ENCODE data around the gene MACROD2.

Gene MACROD2

DNA sequence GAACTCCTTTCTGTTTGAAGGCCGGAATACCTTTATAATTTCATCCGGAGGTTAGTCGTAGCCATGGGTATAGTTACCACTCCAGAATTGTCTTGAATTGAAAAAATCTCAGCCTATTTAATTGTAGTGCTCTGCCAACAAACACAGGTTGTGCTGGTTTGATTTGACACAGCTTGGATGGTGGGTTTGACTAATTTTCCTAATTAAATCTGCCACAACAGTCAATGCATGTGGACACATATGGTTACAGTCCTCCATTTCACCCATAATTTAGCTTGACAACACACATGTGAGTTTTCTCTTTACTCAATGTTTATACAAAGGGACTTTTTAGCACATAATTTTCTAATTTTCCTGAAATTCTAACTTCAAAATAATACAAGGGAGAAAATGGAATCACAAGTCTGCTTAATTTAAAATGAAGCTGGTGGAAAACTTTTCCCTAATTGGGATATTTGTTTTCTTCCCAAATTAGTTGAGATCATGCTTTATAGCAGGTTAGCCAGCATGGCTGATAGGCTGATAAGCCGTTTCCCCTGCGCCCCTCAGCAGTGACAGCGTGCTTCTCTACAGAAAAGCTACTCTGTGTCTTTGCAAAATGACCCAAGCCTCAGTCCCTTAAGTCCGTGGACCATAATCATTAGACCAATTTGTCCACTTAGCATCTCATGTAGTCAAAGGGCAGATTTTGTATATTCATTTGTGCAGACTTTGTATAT lies 805.5 kb downstream of the MACROD2 start:
- no peak for DNase-seq (ENCODE audit: low read depth, low spot score)

DNA sequence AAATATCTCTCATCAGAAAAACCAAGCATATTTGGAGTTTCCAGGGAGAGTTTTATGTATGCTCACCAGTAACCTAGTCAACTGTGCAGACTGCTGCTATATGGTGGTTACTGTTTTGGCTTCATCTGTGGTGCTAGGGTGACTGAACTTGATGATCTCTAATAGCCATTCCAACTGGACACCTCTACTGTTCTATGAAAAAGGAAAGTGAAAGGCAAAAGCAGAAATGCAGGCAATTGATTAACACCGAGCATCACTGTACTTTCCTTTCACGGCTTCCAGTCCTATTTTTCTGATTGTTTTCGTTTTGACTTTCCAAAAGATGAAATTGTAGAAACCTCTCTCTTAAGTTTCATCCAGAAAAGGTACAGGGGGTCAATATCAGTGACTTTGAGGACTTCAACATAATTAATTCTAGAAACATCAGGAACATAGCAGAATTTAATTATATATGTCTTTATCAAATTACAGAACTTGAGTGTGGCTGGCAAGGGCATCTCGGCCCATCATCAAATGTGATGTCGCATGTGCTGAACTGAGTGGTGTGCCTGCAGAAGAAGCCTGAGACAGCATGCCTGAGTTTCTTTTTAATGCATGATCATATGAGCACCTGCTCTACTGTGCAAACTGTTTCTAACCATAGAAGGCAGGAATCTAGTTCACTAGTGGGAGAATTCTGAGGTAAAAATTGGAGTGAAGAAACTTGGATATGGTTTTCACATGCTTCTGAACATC lies 806.4 kb downstream of the MACROD2 start:
- no peak for DNase-seq (ENCODE audit: low read depth, low spot score)

DNA sequence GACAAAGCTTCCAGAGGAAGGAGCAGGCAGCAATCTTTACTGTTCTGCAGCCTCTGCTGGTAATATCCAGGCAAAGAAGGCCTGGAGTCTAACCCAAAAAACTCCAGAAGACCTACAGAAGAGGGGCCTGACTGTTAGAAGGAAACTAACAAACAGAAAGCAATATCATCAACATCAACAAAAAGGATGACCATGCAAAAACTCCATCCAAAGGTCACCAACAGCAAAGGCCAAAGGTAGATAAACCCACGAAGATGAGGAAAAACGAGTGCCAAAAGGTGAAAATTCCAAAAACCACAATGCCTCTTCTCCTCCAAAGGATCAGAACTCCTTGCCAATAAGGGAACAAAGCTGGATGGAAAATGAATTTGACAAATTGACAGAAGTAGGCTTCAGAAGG lies 811.9 kb downstream of the MACROD2 start:
- DNase-seq (ENCODE audit: low read depth, low spot score) = no peak

GRCh38 chr20:14815340-14815739 lies 820.0 kb downstream of the MACROD2 start:
- DNase-seq (ENCODE audit: low read depth, low spot score) = no peak

- no peak for DNase-seq (ENCODE audit: low read depth, low spot score)
Measured at GRCh38 chr20:14816471-14816870, 821.2 kb downstream of the MACROD2 start.

- no peak for DNase-seq (ENCODE audit: low read depth, low spot score)
Measured at GRCh38 chr20:14817101-14817500, 821.8 kb downstream of the MACROD2 start.

GRCh38 chr20:14820771-14821170 lies 825.5 kb downstream of the MACROD2 start:
- DNase-seq (ENCODE audit: low read depth, low spot score) = no peak

GRCh38 chr20:14821251-14821650 lies 825.9 kb downstream of the MACROD2 start:
- no peak for DNase-seq (ENCODE audit: low read depth, low spot score)

GRCh38 chr20:14824996-14825395 lies 829.7 kb downstream of the MACROD2 start:
- no peak for DNase-seq (ENCODE audit: low read depth, low spot score)

GRCh38 chr20:14826543-14827313 lies 831.4 kb downstream of the MACROD2 start:
- DNase-seq (ENCODE audit: low read depth, low spot score) = no peak

DNA sequence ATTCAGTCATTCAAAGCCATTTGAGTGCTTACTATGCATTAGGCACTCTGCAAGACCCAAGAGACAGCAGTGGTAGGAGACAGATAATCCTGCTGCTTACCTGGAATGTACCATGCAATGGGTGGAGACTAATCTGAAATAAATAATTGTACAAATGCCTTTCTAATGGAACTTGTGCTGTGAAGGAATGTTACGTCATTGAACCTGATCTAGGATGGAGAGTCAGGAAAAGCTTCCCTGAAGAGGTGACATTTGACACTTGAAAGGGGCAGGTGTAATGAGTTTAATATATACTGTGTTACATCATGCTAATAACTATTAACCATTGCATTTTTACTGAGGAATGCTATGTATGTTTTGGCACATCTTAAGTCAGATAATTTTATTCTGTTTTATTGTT lies 833.1 kb downstream of the MACROD2 start:
- DNase-seq (ENCODE audit: low read depth, low spot score) = no peak

GRCh38 chr20:14829906-14830305 lies 834.6 kb downstream of the MACROD2 start:
- DNase-seq (ENCODE audit: low read depth, low spot score) = no peak

GRCh38 chr20:14830466-14830865 lies 835.1 kb downstream of the MACROD2 start:
- no peak for DNase-seq (ENCODE audit: low read depth, low spot score)

DNA sequence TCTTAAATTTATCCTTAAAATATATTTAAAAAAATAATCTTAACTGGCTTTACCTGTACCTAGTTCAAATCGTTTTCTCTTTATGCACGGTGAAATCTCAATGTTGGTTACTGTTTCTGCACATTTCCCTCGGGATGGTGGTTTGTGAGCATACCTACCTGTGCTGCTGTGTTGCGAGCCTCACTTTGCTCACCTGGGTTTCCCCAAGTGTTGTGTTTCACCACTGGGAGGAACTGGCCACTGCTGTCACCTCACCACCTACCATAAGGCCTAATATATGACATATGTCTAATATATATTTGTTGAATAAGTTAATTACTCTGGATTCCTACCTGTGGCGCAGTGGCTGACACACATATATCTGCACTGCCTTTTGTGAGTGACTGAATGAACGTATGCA lies 835.6 kb downstream of the MACROD2 start:
- DNase-seq (ENCODE audit: low read depth, low spot score) = no peak

DNA sequence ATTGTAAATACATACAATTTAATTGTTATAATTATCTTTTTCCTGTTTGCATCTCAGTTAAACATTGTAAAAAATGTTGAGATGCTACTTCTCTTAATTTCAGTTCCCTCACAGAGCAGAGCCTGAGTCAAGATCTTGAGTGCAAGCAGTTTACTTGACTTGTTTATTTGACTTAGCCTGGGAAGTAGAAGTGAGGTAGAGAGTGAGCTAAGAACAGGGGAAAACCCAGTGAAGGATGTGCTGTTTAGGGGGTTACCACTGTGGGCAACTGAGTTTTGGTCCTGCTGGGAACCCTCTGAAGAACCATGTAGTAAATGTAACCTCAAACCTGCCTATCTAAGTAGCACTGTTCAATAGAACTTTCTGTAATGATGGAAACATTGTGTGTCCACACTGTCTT lies 837.3 kb downstream of the MACROD2 start:
- no peak for DNase-seq (ENCODE audit: low read depth, low spot score)

DNA sequence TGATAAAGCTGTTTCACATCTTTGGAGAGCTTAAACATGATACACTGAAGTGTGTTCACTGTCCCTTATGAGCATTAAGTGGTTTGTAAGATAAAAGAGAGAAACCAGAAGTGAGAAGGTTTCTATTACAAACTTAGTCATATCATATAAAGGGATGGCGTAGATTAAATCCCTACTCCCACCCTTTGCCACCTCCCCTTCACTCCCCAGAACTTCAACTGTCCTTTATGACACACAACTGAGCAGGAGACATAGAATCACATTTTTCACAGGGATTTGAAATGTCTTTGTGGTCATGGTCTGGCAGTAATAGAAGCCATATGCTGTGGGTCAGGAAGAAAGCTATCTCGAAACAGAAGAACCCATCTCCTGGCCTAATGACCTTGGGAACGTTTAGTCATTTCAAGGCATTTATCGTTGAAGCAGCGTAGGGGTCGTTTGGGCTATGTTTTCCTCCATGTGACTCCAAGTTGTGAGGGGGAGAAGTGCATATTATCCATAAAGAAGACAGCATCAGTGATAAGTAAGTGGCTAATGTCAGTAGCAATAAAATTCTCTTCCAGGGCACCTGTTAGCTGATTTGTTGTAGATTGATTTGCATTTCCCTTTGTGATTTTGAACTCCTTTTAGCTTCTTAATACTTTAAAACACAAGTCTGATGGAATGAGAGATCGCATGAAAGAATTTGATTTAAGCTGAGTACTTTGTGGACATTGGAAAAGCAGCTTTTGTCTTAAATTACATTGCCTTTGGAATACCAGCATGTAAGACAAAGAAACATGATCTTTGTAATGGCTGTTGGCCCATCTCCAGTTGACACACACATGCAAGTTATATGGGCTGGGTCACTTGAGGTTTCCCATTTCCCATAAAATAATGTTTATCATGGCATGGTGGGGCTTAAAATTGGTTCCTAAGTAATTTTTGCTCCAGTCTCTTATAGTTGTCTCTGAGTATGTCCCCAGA lies 843.6 kb downstream of the MACROD2 start:
- DNase-seq (ENCODE audit: low read depth, low spot score) = no peak

- no peak for DNase-seq (ENCODE audit: low read depth, low spot score)
Measured at GRCh38 chr20:14845199-14846160, 850.2 kb downstream of the MACROD2 start.

DNA sequence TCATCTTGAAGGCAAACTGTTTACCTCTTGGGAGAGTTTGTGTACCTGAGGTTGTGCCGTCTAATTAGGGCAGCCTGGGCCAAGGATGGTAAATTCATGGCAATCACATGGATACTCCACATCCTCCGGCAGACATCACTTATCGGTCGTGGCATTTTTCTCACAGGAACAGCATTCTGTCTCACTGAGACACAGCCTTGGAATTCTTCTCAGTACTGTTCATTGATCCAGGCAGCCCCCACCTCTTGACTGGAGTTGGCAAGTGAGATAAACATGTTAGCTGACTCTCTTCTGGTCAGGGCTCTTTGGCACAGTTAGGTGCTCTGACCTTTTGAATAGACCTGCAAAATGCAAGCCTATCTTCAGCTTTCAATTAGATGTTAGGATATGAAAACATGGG lies 853.5 kb downstream of the MACROD2 start:
- DNase-seq (ENCODE audit: low read depth, low spot score) = no peak

GRCh38 chr20:14853079-14853478 lies 857.8 kb downstream of the MACROD2 start:
- DNase-seq (ENCODE audit: low read depth, low spot score) = no peak

GRCh38 chr20:14855171-14855570 lies 859.9 kb downstream of the MACROD2 start:
- DNase-seq (ENCODE audit: low read depth, low spot score) = no peak
